NCI-H1092 (cell line): ENCODE measurements around the gene SENP1.
"Not testable (repeated sequence)": the region's sequence is repeated elsewhere in the genome, so short reads cannot be mapped to it uniquely, and the experiment has no call there.

ENCODE experiments used
- DNase-seq: peaks from one replicate; lab custom pipeline; 2025; lab: John Stamatoyannopoulos, UW

The SENP1 gene

DNA sequence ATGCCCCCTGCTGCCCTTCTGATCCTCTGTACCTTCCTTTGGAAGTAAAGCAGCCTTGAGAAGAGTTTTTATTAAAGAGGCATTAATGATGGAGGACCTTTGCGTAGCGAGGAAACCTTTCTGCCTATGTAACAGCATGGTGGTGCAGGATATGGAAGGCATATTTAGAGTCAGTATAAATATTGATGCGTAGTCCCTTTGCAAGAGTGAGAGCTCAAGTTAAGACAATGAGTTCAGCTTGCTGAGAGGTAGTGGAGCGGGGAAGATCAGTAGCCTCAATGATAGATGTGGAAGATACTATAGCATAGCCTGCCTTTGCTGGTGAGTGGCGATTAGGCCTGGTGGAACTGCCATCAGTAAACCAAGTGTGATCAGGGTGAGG, 5.4 kb upstream of the SENP1 start:
- DNase-seq = not testable (repeated sequence)

DNA sequence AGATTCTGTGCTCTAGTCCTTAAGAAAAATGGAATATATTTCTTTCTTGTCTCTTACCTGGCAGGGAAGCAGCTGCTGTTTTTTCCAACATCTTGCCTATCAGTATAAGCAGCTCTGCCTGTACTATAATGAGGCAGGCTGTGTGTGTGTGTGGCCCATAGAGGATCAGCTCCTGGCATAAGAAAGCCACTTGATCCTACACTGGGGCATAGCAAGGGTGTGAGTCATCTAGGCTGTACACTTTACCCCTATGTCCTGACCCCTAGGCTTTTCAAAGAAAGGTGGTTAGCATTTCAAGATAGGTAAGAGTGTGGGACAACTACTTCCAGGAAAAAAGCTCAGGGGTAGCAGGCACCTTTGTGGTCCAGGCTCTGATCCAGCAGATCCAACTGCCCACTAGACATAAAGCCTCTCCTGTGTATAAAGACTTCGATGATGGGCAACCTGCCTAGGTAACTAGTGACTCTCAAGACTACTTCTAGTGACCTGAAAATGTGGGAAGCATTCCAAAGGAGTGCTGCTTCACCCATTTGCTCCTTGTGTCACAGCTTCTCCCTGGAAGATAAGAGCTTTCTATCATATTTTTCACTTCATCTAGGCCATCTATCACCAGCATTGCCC, 4.9 kb upstream of the SENP1 start:
- no peak for DNase-seq

DNA sequence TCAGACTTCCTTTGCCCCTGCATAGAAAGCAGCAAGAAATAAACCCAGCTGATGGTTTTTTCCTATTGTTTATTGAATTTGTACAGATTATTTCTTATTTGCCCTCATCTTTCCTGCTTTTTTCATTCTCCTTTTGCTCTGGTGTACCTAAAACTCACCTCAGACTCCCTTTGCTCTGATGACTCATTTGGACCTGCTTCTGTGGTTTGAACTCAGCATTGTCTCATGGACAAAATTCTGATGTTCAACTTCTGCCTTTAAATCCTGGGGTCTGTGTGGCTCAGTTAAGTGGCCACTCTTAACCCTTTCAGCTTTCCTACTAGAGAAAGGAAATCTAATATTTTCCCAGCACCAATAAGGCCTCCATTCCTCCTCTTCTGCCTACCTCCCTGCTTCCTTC, 3.5 kb upstream of the SENP1 start:
- no peak for DNase-seq

DNA sequence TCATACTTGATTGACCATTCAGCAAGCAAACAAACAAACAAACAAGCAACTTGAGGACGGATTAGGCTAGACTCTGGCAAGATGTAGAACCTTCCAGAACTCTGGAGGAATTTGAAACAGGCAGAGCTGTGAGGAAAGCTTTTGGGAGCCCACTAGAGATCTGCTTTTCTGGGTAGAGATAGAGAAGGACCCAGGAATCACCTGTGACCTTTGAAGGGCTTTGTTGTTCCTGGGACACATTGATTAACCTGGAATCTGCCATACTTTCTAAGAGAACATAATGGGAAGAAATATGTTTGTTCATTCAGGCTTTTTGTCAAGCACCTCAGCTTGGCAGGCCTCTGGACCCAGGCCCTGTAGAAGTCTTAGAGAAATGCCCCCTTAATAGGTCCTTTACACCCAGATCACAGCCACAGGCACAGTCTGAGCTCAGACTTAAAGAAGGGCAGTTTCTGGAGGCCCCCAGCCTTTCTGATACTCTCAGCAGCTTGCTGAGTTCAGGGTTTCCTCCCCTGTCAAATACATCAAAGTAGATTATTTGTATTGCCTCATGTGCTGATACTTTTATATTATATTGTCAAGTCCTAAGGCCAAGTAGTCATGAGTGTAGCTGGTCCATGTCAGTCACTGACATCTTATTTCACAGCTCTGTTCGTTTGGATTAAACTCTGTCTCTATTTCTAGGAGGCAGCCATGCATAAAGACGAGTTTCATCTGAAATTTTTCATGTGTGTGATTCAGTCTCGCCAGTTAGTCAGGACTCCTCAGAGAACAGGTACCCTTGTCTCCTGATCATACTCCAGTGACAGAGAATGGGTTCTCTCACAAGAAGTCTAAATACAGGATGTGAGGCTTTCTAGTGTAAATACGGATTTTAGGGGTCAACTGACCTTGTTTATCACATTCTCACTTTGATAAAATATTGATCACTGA, 1.1 kb upstream of the SENP1 start:
- DNase-seq = no peak

DNA sequence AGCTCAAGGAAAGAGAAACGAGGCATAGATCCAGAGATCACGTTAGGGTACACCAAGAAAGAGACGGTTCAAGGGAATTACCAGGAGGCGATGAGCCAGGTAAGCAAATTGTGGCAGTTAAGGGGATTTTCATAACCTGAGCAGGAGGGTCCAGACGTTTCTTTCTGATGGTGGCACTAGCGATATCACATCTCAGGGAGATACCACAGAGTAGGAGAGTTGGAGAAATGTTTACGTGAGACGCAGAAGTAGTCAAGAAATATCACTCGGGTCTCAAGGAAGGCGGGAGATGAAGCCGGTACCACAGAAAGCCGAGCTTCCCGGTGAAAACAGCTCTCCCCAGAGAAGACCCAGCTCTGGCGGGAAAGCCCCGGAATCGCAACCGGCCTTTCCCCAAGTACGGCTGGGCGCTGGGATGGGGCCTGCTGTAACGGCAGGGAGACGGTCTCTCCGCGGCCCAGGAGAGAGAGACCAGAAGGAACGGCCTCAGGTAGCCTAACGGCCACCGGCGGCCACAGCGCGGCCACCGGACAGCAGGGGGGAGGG, 485 bp downstream of the SENP1 start:
- DNase-seq = peak; percentile 64

DNA sequence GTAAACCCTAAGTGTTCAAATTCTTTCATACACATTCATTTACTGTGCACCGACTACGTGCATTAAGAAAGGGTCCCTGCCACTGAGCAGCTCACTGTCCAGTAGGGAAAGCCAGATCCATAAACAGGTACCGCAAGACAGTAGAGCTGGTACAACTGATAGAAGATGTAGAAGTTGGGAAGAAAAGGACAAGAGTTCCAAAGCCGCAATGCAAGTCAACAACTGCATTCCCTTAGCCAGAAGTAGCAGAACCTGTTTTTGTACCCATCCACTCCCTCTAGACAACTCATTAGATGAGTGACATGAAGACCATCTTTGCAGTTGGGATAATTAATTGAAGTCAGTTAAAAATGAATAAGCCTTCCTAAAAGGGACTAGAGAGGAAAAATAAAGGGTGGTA, 1.3 kb downstream of the SENP1 start:
- no peak for DNase-seq

DNA sequence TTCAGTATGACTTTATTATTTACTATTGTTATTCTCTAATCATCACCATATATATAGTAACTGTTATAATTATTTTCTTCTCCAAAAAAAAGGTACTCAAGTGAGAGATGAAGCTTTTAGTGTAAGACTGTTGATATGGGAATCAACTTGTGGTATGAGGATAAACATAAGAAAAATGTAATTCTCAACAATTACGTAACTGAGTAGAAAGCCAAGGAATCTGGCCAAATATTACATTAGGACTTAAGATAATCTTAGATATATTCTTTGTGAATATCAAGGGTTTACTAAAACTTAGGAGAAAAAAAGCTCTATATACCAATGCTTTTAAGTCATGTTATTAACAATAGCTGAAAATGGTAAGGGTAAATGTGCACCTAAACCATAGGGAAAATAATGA, 13.3 kb downstream of the SENP1 start:
- no peak for DNase-seq

DNA sequence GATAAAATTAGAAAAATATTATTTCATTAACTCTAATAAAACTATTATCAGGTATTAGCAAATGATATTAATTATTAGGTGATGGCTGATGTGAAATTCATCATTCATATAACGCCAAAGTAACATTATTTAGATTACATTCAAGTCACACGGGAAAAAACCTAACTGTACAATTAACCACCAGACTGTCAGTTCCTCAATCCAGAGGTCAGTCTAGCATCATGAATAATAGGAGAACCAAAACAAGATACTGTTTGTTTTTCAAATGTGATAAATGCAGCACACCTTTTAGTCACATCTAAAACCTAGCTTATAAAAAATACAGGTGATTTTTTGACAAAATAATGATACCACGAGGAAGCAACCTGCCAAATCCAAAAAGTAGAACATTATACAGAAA, 19.6 kb downstream of the SENP1 start:
- DNase-seq = no peak

DNA sequence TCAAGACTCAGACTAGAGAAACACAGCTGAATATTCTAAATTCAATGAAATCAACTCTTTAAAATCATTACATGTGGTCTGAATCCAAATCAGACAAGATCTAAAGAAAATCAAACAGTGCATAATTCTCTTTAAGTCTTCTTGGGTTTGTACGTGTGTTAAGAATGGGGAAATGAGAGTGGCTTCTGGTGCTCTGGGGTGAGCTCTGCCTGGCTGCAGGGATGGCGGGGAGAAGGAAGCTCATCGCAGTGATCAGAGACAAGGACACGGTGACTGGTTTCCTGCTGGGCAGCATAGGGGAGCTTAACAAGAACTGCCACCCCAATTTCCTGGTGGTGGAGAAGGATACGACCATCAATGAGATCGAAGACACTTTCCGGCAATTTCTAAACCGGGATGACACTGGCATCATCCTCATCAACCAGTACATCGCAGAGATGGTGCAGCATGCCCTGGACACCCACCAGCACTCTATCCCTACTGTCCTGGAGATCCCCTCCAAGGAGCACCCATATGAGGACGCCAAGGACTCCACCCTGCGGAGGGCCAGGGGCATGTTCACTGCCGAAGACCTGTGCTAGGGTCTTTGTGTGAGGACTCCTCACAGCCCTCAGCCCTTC, 20.9 kb downstream of the SENP1 start:
- no peak for DNase-seq

DNA sequence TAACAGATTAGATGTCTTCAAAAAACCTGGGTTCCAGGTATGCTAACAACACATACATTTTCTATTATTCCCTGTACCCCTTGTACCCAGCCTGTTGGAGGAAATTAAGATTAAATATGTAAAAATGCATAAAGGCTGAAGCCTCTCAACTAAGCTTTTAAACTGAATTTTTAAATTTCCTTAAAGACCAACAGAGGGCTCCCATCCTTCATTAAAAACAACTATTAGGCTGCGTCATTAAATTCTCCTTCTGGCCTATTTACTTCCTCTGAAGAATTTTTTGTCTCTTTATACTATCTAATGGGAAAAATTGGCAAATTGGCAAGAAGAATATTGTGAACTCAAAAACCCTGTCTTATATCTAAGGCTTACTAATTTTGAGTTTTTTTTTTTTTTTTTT, 21.8 kb downstream of the SENP1 start:
- DNase-seq = no peak

DNA sequence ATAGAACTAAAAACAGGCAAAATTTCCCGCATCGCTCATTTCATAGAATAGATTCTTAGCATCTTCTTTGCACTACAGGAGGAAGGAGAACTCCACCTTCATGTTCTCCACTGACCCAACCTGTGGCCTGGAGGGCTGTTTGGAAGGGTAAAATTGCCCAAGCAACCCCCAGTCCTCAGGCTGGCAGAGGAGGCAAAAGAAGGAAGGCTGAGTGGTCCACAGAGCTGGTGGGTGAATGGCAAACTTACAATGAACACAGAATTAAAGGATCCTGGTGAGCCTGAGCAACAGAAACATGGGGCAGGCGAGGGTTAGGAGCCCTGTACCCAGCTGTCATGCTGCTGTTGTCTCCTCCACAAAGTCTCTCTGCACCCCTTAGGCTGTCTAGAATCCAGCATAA, 25.1 kb downstream of the SENP1 start:
- DNase-seq = no peak

DNA sequence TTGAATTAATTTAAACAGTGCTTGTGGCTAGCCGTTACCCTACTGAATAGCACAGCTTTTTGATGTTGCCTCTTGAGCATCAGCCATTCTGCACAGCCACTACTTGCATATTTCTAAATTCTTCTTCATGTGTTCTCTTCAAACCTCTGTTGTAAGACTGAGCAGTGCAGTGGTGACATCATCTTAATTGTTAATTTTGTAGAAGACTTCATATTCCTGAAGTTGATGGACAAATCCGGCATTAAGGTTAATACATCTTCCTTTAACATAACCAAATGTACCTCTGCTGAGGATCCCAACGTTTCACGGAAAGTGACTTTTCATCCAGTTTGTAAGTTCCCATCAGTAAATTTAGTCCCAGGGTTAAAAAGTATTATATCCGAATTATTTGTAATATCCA, 25.6 kb downstream of the SENP1 start:
- no peak for DNase-seq

DNA sequence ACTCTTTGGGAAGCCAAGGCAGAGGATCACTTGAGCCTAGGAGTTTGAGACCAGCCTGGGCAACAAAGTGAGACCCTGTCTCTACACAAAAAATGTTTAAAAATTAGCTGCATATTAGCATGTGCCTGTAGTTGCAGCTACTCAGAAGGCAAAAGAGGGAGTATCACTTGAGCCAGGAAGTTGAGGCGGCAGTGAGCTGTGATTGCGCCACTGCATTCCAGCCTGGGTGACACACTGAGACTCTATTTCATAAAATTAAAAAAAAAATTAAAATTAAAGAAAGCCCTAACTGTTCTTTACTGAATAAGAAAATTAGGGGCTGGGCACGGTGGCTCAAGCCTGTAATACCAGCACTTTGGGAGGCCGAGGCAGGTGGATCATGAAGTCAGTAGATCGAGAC, 27.0 kb downstream of the SENP1 start:
- no peak for DNase-seq

DNA sequence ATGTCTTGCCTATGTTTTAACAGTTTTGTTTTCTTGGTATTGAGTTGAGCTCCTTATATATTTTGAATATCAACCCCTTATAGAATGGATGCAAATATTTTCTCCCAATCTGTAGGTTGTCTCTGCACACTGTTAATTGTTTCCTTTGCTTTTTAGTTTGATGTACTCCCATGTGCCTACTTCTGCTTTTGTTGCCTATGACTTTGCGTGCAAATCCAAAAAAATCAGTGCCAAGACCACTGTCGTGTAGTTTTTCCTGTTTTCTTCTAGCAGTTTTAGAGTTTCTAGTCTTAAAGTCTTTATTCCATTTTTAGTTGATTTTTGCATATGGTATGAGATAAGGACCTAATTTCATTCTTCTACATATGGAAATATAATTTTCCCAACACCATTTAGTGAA, 28.8 kb downstream of the SENP1 start:
- no peak for DNase-seq

DNA sequence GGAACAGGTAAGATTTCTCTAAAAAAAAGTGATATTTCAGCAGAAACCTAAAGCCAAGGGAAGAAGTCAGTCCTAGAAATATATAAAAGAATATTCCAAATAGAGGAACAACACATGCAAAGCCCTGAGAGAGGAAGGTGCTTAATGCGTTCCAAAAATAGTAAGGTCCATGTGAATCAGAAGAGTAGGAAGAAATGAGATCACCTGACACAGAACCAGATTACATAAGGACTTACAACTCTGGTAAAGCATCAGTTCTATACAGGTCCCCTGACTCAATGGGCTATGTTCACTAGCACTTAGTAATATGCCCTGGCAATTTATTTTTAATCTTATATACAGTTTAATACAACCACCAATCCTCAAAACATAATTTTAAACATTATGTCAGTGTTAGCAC, 30.0 kb downstream of the SENP1 start:
- DNase-seq = no peak

DNA sequence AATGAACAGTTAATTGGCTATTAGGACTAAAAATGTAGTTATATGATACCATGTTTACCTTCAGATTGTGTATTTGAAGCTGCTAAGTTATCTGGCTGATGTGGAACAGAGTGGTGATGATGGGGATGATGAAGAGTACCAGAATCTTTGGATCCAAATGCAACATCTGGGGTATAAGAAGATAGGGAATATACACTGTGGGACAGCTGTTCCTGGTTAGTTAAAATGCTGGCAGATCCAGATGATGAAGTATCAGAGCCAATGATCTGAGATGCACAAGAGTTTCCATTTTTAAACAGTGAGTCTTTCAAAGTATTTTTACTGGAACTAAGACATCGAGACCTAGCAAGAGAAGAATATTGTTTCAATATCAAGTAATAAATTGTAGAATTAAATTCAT, 31.6 kb downstream of the SENP1 start:
- no peak for DNase-seq

DNA sequence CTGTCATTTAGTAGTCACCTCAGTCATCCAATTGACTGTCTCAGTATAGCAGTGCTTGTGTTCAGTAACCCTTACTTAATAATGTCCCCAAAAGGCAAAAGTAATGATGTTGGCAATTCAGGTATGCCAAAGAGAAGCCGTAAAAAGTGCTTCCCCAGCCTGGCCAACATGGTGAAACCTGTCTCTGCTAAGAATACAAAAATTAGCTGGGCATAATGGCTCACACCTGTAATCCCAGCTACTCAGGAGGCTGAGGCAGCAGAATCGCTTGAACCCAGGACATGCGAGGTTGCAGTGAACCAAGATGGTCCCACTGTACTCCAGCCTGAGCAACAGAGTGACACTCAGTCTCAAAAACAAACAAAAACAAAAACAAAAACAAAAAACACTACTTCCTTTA, 33.6 kb downstream of the SENP1 start:
- DNase-seq = no peak

DNA sequence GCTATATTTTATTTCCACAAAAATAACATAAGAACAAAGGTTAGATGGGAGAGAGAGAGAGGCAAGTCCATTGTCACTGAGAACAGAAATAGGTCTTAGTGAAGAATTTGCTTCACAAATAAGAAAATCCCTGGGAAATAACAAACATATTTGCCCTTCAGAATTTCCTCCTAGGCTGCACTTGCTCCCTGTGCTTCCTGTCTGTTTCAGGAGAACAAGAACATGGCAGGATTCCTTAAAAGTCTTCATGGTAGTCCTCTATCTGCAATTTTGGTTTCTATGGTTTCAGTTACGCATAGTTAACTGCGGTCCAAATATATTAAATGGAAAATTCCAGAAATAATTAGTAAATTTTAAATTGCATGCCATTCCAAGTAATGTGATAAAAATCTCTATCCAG, 34.1 kb downstream of the SENP1 start:
- no peak for DNase-seq

DNA sequence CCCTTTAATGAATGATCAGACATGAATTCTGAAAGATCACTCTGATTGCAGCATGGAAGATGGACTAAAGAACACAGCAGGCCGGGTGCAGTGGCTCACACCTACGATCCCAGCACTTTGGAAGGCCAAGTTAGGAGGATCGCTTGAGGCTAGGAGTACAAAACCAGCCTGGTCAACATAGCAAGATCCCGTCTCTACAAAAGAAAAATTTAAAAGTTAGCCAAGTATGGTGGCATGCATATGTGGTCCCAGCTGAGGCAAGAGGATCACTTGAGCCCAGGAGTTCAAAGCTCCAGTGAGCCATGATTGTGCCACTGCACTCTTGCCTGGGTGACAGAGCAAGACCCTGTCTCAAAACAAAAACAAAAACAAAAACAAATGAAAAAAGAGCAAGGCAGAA, 35.1 kb downstream of the SENP1 start:
- no peak for DNase-seq

DNA sequence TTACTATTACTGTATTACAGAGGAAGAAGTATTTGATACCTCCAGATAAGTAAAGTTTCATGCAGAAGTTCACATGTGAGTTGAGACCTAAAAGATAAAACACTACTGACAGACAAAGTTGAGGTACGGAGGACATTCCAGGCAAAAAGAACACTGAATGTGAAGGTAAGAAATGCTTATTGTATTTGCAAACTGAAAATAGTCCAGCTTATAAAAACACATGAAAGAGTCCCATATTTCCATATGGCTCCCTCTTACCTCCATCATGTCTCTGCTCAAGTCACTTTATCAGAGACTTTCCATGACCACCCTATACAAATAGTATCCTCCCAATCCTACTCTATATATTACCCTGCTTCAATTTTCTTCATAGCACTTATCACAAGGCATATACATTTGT, 35.8 kb downstream of the SENP1 start:
- no peak for DNase-seq

DNA sequence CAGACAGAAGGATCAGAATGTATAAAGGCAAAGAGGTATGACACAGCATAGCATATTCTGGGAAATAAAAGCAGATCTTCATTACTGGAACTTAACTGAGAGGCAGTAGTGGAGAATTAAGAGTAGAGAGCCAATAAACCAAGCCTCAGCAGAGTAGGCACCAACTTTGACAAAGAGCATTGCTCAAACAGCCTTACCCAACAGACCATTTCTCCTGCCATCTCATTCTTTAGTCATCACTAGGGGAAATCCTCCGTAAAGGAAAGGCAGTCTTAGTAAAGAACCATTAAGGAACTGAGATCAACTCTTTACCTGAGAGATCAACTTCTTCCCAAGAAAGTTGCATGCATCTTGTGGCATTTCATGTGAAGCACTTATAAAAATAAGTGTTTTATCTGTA, 36.6 kb downstream of the SENP1 start:
- DNase-seq = no peak

DNA sequence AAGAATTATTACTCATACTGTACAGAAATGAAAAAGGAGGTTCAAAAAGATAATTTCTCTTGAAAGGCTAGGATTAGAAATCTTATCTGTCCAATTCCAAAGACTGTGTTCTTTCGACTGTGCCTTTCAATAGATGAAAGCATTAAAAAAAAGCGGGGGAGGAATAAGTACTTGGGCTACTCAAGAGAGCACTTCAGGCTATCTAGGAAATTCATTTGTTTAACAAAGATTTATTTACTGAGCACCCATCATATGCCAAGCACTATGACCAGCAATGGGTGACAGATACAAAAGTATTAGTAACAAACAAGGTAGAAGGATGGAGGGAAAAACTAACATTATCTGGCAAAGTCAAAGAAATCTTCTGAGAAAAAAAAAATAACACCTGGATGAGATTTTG, 37.4 kb downstream of the SENP1 start:
- no peak for DNase-seq
